ENCODE results near the gene ZAP70.

DNA sequence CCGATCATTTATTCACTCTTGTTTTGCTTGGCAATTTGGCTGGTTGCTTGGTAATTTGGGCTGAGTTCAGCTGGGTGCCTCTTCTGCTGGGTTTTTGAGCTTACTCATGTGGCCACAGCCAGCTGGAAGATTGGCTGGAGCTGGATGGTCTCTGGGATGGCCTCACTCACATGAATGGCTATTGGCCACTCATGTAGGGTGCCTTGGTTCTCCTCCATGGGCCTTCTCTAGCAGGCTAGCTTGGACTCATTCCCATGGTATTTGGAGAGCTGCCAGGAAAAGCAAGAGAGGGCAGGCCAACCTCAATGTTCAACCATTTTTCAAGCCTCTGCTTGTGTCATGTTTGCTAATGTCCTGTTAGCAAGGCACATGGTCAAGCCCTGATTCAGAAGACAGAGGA lies 16.9 kb downstream of the ZAP70 start:
- TF ChIP-seq POLR2A (IDR thresholded peaks at IDR 0.05; ENCODE audit: low read depth, low read length) = no peak
- TF ChIP-seq MXI1 (IDR thresholded peaks at IDR 0.05; ENCODE audit: low read depth, low read length) = no peak
- TF ChIP-seq, protein P1, sequence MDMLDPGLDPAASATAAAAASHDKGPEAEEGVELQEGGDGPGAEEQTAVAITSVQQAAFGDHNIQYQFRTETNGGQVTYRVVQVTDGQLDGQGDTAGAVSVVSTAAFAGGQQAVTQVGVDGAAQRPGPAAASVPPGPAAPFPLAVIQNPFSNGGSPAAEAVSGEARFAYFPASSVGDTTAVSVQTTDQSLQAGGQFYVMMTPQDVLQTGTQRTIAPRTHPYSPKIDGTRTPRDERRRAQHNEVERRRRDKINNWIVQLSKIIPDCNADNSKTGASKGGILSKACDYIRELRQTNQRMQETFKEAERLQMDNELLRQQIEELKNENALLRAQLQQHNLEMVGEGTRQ (IDR thresholded peaks at IDR 0.05; ENCODE audit: borderline replicate concordance, low read depth, low read length) = no peak
- TF ChIP-seq, protein P2, sequence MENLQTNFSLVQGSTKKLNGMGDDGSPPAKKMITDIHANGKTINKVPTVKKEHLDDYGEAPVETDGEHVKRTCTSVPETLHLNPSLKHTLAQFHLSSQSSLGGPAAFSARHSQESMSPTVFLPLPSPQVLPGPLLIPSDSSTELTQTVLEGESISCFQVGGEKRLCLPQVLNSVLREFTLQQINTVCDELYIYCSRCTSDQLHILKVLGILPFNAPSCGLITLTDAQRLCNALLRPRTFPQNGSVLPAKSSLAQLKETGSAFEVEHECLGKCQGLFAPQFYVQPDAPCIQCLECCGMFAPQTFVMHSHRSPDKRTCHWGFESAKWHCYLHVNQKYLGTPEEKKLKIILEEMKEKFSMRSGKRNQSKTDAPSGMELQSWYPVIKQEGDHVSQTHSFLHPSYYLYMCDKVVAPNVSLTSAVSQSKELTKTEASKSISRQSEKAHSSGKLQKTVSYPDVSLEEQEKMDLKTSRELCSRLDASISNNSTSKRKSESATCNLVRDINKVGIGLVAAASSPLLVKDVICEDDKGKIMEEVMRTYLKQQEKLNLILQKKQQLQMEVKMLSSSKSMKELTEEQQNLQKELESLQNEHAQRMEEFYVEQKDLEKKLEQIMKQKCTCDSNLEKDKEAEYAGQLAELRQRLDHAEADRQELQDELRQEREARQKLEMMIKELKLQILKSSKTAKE (IDR thresholded peaks at IDR 0.05; ENCODE audit: low read depth, poor library complexity, severe bottlenecking) = no peak
- no peak for TF ChIP-seq EGR1 (IDR thresholded peaks at IDR 0.05; ENCODE audit: borderline replicate concordance in 1 of 2, low read depth in 2 of 2, low read length in 2 of 2)
- TF ChIP-seq EZH2 (IDR thresholded peaks at IDR 0.05; ENCODE audit: borderline replicate concordance, control insufficient read depth, low read depth, low read length) = no peak
- TF ChIP-seq, protein P3, sequence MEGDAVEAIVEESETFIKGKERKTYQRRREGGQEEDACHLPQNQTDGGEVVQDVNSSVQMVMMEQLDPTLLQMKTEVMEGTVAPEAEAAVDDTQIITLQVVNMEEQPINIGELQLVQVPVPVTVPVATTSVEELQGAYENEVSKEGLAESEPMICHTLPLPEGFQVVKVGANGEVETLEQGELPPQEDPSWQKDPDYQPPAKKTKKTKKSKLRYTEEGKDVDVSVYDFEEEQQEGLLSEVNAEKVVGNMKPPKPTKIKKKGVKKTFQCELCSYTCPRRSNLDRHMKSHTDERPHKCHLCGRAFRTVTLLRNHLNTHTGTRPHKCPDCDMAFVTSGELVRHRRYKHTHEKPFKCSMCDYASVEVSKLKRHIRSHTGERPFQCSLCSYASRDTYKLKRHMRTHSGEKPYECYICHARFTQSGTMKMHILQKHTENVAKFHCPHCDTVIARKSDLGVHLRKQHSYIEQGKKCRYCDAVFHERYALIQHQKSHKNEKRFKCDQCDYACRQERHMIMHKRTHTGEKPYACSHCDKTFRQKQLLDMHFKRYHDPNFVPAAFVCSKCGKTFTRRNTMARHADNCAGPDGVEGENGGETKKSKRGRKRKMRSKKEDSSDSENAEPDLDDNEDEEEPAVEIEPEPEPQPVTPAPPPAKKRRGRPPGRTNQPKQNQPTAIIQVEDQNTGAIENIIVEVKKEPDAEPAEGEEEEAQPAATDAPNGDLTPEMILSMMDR (IDR thresholded peaks at IDR 0.05 in 2 of 3, conservative IDR thresholded peaks at IDR 0.05 in 1 of 3; ENCODE audit: control insufficient read depth in 2 of 3, extremely low read depth in 1 of 3, insufficient read depth in 1 of 3, low read depth in 3 of 3, low read length in 3 of 3) = no peak
- no peak for TF ChIP-seq POLR2AphosphoS5 (IDR thresholded peaks at IDR 0.05; ENCODE audit: low read length)
- TF ChIP-seq, protein P4, sequence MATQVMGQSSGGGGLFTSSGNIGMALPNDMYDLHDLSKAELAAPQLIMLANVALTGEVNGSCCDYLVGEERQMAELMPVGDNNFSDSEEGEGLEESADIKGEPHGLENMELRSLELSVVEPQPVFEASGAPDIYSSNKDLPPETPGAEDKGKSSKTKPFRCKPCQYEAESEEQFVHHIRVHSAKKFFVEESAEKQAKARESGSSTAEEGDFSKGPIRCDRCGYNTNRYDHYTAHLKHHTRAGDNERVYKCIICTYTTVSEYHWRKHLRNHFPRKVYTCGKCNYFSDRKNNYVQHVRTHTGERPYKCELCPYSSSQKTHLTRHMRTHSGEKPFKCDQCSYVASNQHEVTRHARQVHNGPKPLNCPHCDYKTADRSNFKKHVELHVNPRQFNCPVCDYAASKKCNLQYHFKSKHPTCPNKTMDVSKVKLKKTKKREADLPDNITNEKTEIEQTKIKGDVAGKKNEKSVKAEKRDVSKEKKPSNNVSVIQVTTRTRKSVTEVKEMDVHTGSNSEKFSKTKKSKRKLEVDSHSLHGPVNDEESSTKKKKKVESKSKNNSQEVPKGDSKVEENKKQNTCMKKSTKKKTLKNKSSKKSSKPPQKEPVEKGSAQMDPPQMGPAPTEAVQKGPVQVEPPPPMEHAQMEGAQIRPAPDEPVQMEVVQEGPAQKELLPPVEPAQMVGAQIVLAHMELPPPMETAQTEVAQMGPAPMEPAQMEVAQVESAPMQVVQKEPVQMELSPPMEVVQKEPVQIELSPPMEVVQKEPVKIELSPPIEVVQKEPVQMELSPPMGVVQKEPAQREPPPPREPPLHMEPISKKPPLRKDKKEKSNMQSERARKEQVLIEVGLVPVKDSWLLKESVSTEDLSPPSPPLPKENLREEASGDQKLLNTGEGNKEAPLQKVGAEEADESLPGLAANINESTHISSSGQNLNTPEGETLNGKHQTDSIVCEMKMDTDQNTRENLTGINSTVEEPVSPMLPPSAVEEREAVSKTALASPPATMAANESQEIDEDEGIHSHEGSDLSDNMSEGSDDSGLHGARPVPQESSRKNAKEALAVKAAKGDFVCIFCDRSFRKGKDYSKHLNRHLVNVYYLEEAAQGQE (IDR thresholded peaks at IDR 0.05; ENCODE audit: low read depth, low read length) = no peak
- TF ChIP-seq ZNF384 (IDR thresholded peaks at IDR 0.05; ENCODE audit: borderline replicate concordance, low read depth, low read length) = no peak
- no peak for TF ChIP-seq EP300 (IDR thresholded peaks at IDR 0.05; ENCODE audit: borderline replicate concordance in 1 of 2, control insufficient read depth in 1 of 2, low read depth in 2 of 2, low read length in 2 of 2)
- TF ChIP-seq, protein P5, sequence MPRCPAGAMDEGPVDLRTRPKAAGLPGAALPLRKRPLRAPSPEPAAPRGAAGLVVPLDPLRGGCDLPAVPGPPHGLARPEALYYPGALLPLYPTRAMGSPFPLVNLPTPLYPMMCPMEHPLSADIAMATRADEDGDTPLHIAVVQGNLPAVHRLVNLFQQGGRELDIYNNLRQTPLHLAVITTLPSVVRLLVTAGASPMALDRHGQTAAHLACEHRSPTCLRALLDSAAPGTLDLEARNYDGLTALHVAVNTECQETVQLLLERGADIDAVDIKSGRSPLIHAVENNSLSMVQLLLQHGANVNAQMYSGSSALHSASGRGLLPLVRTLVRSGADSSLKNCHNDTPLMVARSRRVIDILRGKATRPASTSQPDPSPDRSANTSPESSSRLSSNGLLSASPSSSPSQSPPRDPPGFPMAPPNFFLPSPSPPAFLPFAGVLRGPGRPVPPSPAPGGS (IDR thresholded peaks at IDR 0.05; ENCODE audit: borderline replicate concordance, insufficient read depth, low read depth, low read length, poor library complexity, severe bottlenecking) = no peak
- TF ChIP-seq, protein P6, sequence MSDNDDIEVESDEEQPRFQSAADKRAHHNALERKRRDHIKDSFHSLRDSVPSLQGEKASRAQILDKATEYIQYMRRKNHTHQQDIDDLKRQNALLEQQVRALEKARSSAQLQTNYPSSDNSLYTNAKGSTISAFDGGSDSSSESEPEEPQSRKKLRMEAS (IDR thresholded peaks at IDR 0.05; ENCODE audit: low read depth, low read length) = no peak
- no peak for TF ChIP-seq NFYB (IDR thresholded peaks at IDR 0.05; ENCODE audit: insufficient read depth, low read depth, low read length)
